ENCODE data around the gene RIF1.

The RIF1 gene

GRCh38 chr2:151482171-151482725, 72.5 kb downstream of the RIF1 start:
- H3K9me3 ChIP-seq (ENCODE audit: insufficient read depth, low read depth, low read length): no peaks in the 10 kb centered on the region
- H3K4me1 ChIP-seq (ENCODE audit: insufficient read depth, low read length): no peaks in the 10 kb centered on the region
- peaks cover 86% of the 10 kb centered on the region for H3K36me3 ChIP-seq (ENCODE audit: insufficient read depth, low read depth, low read length)
- no peak overlapping the region for H3K4me3 ChIP-seq (ENCODE audit: low read length)
- H3K9ac ChIP-seq (ENCODE audit: low read depth, low read length): no peak overlapping the region
- H3K27me3 ChIP-seq (ENCODE audit: insufficient read depth, low read length): no peaks in the 10 kb centered on the region
- no peak overlapping the region for H3K27ac ChIP-seq (ENCODE audit: low read length)

GRCh38 chr2:151483546-151483945, 73.8 kb downstream of the RIF1 start:
- Histone ChIP-seq H3K9me3 (ENCODE audit: insufficient read depth, low read depth, low read length) (no peaks in the 10 kb centered on the region), H3K4me3 (ENCODE audit: low read length) (no peak overlapping the region), H3K9ac (ENCODE audit: low read depth, low read length) (no peak overlapping the region), H3K27ac (ENCODE audit: low read length) (no peak overlapping the region), H3K4me1 (ENCODE audit: insufficient read depth, low read length) (no peaks in the 10 kb centered on the region), H3K27me3 (ENCODE audit: insufficient read depth, low read length) (no peaks in the 10 kb centered on the region), H3K36me3 (ENCODE audit: insufficient read depth, low read depth, low read length) (peaks cover 75% of the 10 kb centered on the region)

GRCh38 chr2:151484100-151484499, 74.4 kb downstream of the RIF1 start:
- Histone ChIP-seq H3K4me3 (ENCODE audit: low read length) (no peak overlapping the region), H3K27me3 (ENCODE audit: insufficient read depth, low read length) (no peaks in the 10 kb centered on the region), H3K27ac (ENCODE audit: low read length) (no peak overlapping the region), H3K9ac (ENCODE audit: low read depth, low read length) (no peak overlapping the region), H3K4me1 (ENCODE audit: insufficient read depth, low read length) (no peaks in the 10 kb centered on the region), H3K36me3 (ENCODE audit: insufficient read depth, low read depth, low read length) (peaks cover 70% of the 10 kb centered on the region), H3K9me3 (ENCODE audit: insufficient read depth, low read depth, low read length) (no peaks in the 10 kb centered on the region)

- Histone ChIP-seq H3K9me3 (ENCODE audit: insufficient read depth, low read depth, low read length) (no peaks in the 10 kb centered on the region), H3K27ac (ENCODE audit: low read length) (no peak overlapping the region), H3K9ac (ENCODE audit: low read depth, low read length) (no peak overlapping the region), H3K4me1 (ENCODE audit: insufficient read depth, low read length) (no peaks in the 10 kb centered on the region), H3K36me3 (ENCODE audit: insufficient read depth, low read depth, low read length) (peaks cover 53% of the 10 kb centered on the region), H3K27me3 (ENCODE audit: insufficient read depth, low read length) (no peaks in the 10 kb centered on the region), H3K4me3 (ENCODE audit: low read length) (no peak overlapping the region)
Measured at GRCh38 chr2:151486053-151486452, 76.4 kb downstream of the RIF1 start.

- H3K36me3 ChIP-seq (ENCODE audit: insufficient read depth, low read depth, low read length): peaks cover 25% of the 10 kb centered on the region
- H3K4me1 ChIP-seq (ENCODE audit: insufficient read depth, low read length): peaks cover 12% of the 10 kb centered on the region
- no peak overlapping the region for H3K4me3 ChIP-seq (ENCODE audit: low read length)
- H3K9me3 ChIP-seq (ENCODE audit: insufficient read depth, low read depth, low read length): no peaks in the 10 kb centered on the region
- no peaks in the 10 kb centered on the region for H3K27me3 ChIP-seq (ENCODE audit: insufficient read depth, low read length)
- H3K9ac ChIP-seq (ENCODE audit: low read depth, low read length): no peak overlapping the region
- H3K27ac ChIP-seq (ENCODE audit: low read length): no peak overlapping the region
Measured at GRCh38 chr2:151490276-151490675, 80.6 kb downstream of the RIF1 start.

- Histone ChIP-seq H3K4me1 (ENCODE audit: insufficient read depth, low read length) (peaks cover 12% of the 10 kb centered on the region), H3K4me3 (ENCODE audit: low read length) (no peak overlapping the region), H3K9me3 (ENCODE audit: insufficient read depth, low read depth, low read length) (no peaks in the 10 kb centered on the region), H3K36me3 (ENCODE audit: insufficient read depth, low read depth, low read length) (peaks cover 15% of the 10 kb centered on the region), H3K27ac (ENCODE audit: low read length) (no peak overlapping the region), H3K9ac (ENCODE audit: low read depth, low read length) (no peak overlapping the region), H3K27me3 (ENCODE audit: insufficient read depth, low read length) (no peaks in the 10 kb centered on the region)
Measured at GRCh38 chr2:151491496-151491895, 81.8 kb downstream of the RIF1 start.

GRCh38 chr2:151498178-151498577, 88.5 kb downstream of the RIF1 start:
- H3K4me1 ChIP-seq (ENCODE audit: insufficient read depth, low read length): peaks cover 14% of the 10 kb centered on the region
- H3K4me3 ChIP-seq (ENCODE audit: low read length): no peak overlapping the region
- H3K36me3 ChIP-seq (ENCODE audit: insufficient read depth, low read depth, low read length): peaks cover 5% of the 10 kb centered on the region
- H3K27ac ChIP-seq (ENCODE audit: low read length): peak overlapping the region; percentile 55
- H3K9ac ChIP-seq (ENCODE audit: low read depth, low read length): peak overlapping the region; percentile 15; the same call in 1 of the 2 replicates
- H3K9me3 ChIP-seq (ENCODE audit: insufficient read depth, low read depth, low read length): no peaks in the 10 kb centered on the region
- H3K27me3 ChIP-seq (ENCODE audit: insufficient read depth, low read length): no peaks in the 10 kb centered on the region

GRCh38 chr2:151506170-151506569, 96.5 kb downstream of the RIF1 start:
- Histone ChIP-seq H3K4me1 (ENCODE audit: insufficient read depth, low read length) (no peaks in the 10 kb centered on the region), H3K36me3 (ENCODE audit: insufficient read depth, low read depth, low read length) (no peaks in the 10 kb centered on the region; the same call in 1 of the 2 replicates), H3K9ac (ENCODE audit: low read depth, low read length) (no peak overlapping the region), H3K27ac (ENCODE audit: low read length) (no peak overlapping the region), H3K9me3 (ENCODE audit: insufficient read depth, low read depth, low read length) (0 out of 2 replicates have a peak, but pooled peaks cover 5% of the 10 kb centered on the region), H3K27me3 (ENCODE audit: insufficient read depth, low read length) (no peaks in the 10 kb centered on the region), H3K4me3 (ENCODE audit: low read length) (no peak overlapping the region)

GRCh38 chr2:151508519-151508918, 98.8 kb downstream of the RIF1 start:
- Histone ChIP-seq H3K36me3 (ENCODE audit: insufficient read depth, low read depth, low read length) (no peaks in the 10 kb centered on the region; the same call in 1 of the 2 replicates), H3K4me3 (ENCODE audit: low read length) (no peak overlapping the region), H3K9me3 (ENCODE audit: insufficient read depth, low read depth, low read length) (0 out of 2 replicates have a peak, but pooled peaks cover 5% of the 10 kb centered on the region), H3K9ac (ENCODE audit: low read depth, low read length) (no peak overlapping the region), H3K27ac (ENCODE audit: low read length) (no peak overlapping the region), H3K4me1 (ENCODE audit: insufficient read depth, low read length) (no peaks in the 10 kb centered on the region), H3K27me3 (ENCODE audit: insufficient read depth, low read length) (no peaks in the 10 kb centered on the region)

GRCh38 chr2:151518802-151519201, 109.1 kb downstream of the RIF1 start:
- Histone ChIP-seq H3K4me3 (ENCODE audit: low read length) (no peak overlapping the region), H3K27me3 (ENCODE audit: insufficient read depth, low read length) (no peaks in the 10 kb centered on the region), H3K36me3 (ENCODE audit: insufficient read depth, low read depth, low read length) (no peaks in the 10 kb centered on the region), H3K9me3 (ENCODE audit: insufficient read depth, low read depth, low read length) (no peaks in the 10 kb centered on the region), H3K4me1 (ENCODE audit: insufficient read depth, low read length) (peaks cover 8% of the 10 kb centered on the region; the same call in 1 of the 2 replicates), H3K27ac (ENCODE audit: low read length) (no peak overlapping the region), H3K9ac (ENCODE audit: low read depth, low read length) (no peak overlapping the region)

- no peak overlapping the region for H3K27ac ChIP-seq (ENCODE audit: low read length)
- H3K4me1 ChIP-seq (ENCODE audit: insufficient read depth, low read length): peaks cover 8% of the 10 kb centered on the region; the same call in 1 of the 2 replicates
- peak overlapping the region; percentile 34; the same call in 1 of the 2 replicates for H3K9ac ChIP-seq (ENCODE audit: low read depth, low read length)
- H3K27me3 ChIP-seq (ENCODE audit: insufficient read depth, low read length): no peaks in the 10 kb centered on the region
- no peaks in the 10 kb centered on the region for H3K36me3 ChIP-seq (ENCODE audit: insufficient read depth, low read depth, low read length)
- H3K4me3 ChIP-seq (ENCODE audit: low read length): no peak overlapping the region
- H3K9me3 ChIP-seq (ENCODE audit: insufficient read depth, low read depth, low read length): no peaks in the 10 kb centered on the region
Measured at GRCh38 chr2:151520976-151521375, 111.3 kb downstream of the RIF1 start.

- no peaks in the 10 kb centered on the region for H3K36me3 ChIP-seq (ENCODE audit: insufficient read depth, low read depth, low read length)
- no peak overlapping the region for H3K9ac ChIP-seq (ENCODE audit: low read depth, low read length)
- H3K4me3 ChIP-seq (ENCODE audit: low read length): no peak overlapping the region
- H3K4me1 ChIP-seq (ENCODE audit: insufficient read depth, low read length): peaks cover 8% of the 10 kb centered on the region; the same call in 1 of the 2 replicates
- no peak overlapping the region for H3K27ac ChIP-seq (ENCODE audit: low read length)
- no peaks in the 10 kb centered on the region for H3K9me3 ChIP-seq (ENCODE audit: insufficient read depth, low read depth, low read length)
- no peaks in the 10 kb centered on the region for H3K27me3 ChIP-seq (ENCODE audit: insufficient read depth, low read length)
Measured at GRCh38 chr2:151522556-151522955, 112.9 kb downstream of the RIF1 start.
